ENCODE measurements around the gene CACNA1D.

CACNA1D gene

GRCh38 chr3:53804697-53805462 is 310.5 kb downstream of the CACNA1D start:
- Histone ChIP-seq H3K4me2 (ENCODE audit: low read length) (no peak overlapping the region), H3K4me3 (ENCODE audit: low read length) (no peak overlapping the region), H3K79me2 (ENCODE audit: low read length) (no peaks in the 10 kb centered on the region), H3K27me3 (ENCODE audit: low read depth, low read length) (no peaks in the 10 kb centered on the region), H3K9me3 (ENCODE audit: insufficient read depth, low read length) (no peaks in the 10 kb centered on the region), H3K27ac (ENCODE audit: low read length) (no peak overlapping the region), H3K36me3 (replicated peaks; ENCODE audit: low read depth, low read length) (no peaks in the 10 kb centered on the region), H2AFZ (ENCODE audit: low read depth, low read length) (no peak overlapping the region), H4K20me1 (ENCODE audit: insufficient read depth, low read length) (no peaks in the 10 kb centered on the region), H3K9ac (ENCODE audit: low read length) (no peak overlapping the region), H3K4me1 (ENCODE audit: low read length) (peaks cover 18% of the 10 kb centered on the region)
- TF ChIP-seq EZH2phosphoT487 (IDR thresholded peaks at IDR 0.05; ENCODE audit: low read depth), result no peak
- no peak for TF ChIP-seq CTCF (IDR thresholded peaks at IDR 0.05; ENCODE audit: low read depth, low read length)

GRCh38 chr3:53805463-53806159 is 311.2 kb downstream of the CACNA1D start:
- Histone ChIP-seq H3K4me1 (ENCODE audit: low read length) (peaks cover 18% of the 10 kb centered on the region), H3K27me3 (ENCODE audit: low read depth, low read length) (no peaks in the 10 kb centered on the region), H3K9ac (ENCODE audit: low read length) (no peak overlapping the region), H2AFZ (ENCODE audit: low read depth, low read length) (no peak overlapping the region), H3K4me3 (ENCODE audit: low read length) (no peak overlapping the region), H3K4me2 (ENCODE audit: low read length) (no peak overlapping the region), H3K9me3 (ENCODE audit: insufficient read depth, low read length) (no peaks in the 10 kb centered on the region), H3K79me2 (ENCODE audit: low read length) (no peaks in the 10 kb centered on the region), H4K20me1 (ENCODE audit: insufficient read depth, low read length) (no peaks in the 10 kb centered on the region), H3K27ac (ENCODE audit: low read length) (no peak overlapping the region), H3K36me3 (replicated peaks; ENCODE audit: low read depth, low read length) (no peaks in the 10 kb centered on the region)
- no peak for TF ChIP-seq CTCF (IDR thresholded peaks at IDR 0.05; ENCODE audit: low read depth, low read length)
- no peak for TF ChIP-seq EZH2phosphoT487 (IDR thresholded peaks at IDR 0.05; ENCODE audit: low read depth)

- H3K27me3 ChIP-seq (ENCODE audit: low read depth, low read length), result no peaks in the 10 kb centered on the region
- H3K4me3 ChIP-seq (ENCODE audit: low read length), result peak overlapping the region; percentile 1; the same call in 1 of the 2 replicates
- H3K36me3 ChIP-seq (replicated peaks; ENCODE audit: low read depth, low read length), result no peaks in the 10 kb centered on the region
- no peaks in the 10 kb centered on the region for H3K9me3 ChIP-seq (ENCODE audit: insufficient read depth, low read length)
- H3K4me1 ChIP-seq (ENCODE audit: low read length), result peaks cover 18% of the 10 kb centered on the region
- peak overlapping the region; percentile 49 for H3K4me2 ChIP-seq (ENCODE audit: low read length)
- H3K27ac ChIP-seq (ENCODE audit: low read length), result peak overlapping the region; percentile 31
- no peaks in the 10 kb centered on the region for H4K20me1 ChIP-seq (ENCODE audit: insufficient read depth, low read length)
- H2AFZ ChIP-seq (ENCODE audit: low read depth, low read length), result peak overlapping the region; percentile 78; the same call in 1 of the 2 replicates
- H3K9ac ChIP-seq (ENCODE audit: low read length), result peak overlapping the region; percentile 8; the same call in 1 of the 2 replicates
- H3K79me2 ChIP-seq (ENCODE audit: low read length), result no peaks in the 10 kb centered on the region
- peak; percentile 10; the same call in 1 of the 2 replicates for TF ChIP-seq CTCF (IDR thresholded peaks at IDR 0.05; ENCODE audit: low read depth, low read length)
- TF ChIP-seq EZH2phosphoT487 (IDR thresholded peaks at IDR 0.05; ENCODE audit: low read depth), result no peak
Measured at GRCh38 chr3:53806182-53807116, 312.0 kb downstream of the CACNA1D start.

Measured in OCI-LY3 (cell line).